Neural progenitor cell (in vitro differentiated cells): Measurements from ENCODE around the gene COA6. TPM values are rescaled to one million over a fixed set of nuclear protein-coding genes. Genes with fewer than 3 reads are reported as not detected.

Experiments used
- DNase-seq: peaks from one replicate; pipeline ENCODE4 v3.0.0-alpha.2; 2016; ENCODE audit warnings: low spot score
- H2AFZ ChIP-seq: fragments of 200-600 bp; sonication (generic); replicated peaks from 2 replicates; pipeline ENCODE4 v1.6.1; 2016; ENCODE audit warnings: antibody characterized with exemption
- H3F3A ChIP-seq: fragments of 200-600 bp; sonication (generic); 2 replicates; pipeline ENCODE4 v1.6.1; 2016; ENCODE audit warnings: antibody characterized with exemption, low read depth
- H3K27ac ChIP-seq: fragments of 200-600 bp; sonication (generic); 2 replicates; pipeline ENCODE4 v1.5.1; 2016; ENCODE audit warnings: mild to moderate bottlenecking
- H3K27me3 ChIP-seq: fragments of 200-600 bp; sonication (generic); 2 replicates; pipeline ENCODE4 v1.6.1; 2016; ENCODE audit warnings: mild to moderate bottlenecking, moderate library complexity
- H3K36me3 ChIP-seq: fragments of 200-600 bp; sonication (generic); 2 replicates; pipeline ENCODE4 v1.5.1; 2016
- H3K4me1 ChIP-seq: fragments of 200-600 bp; sonication (generic); 2 replicates; pipeline ENCODE4 v1.6.1; 2016; ENCODE audit warnings: mixed run types
- H3K4me2 ChIP-seq: fragments of 200-600 bp; sonication (generic); 2 replicates; pipeline ENCODE4 v1.6.1; 2016
- H3K4me3 ChIP-seq: fragments of 200-600 bp; sonication (generic); 2 replicates; pipeline ENCODE4 v1.5.1; 2016
- H3K79me2 ChIP-seq: fragments of 200-600 bp; sonication (generic); 2 replicates; pipeline ENCODE4 v1.6.1; 2016; ENCODE audit warnings: low read depth
- H3K9ac ChIP-seq: fragments of 200-600 bp; sonication (generic); 2 replicates; pipeline ENCODE4 v1.6.1; 2016
- H3K9me3 ChIP-seq: fragments of 200-600 bp; sonication (generic); 2 replicates; pipeline ENCODE4 v1.5.1; 2016; ENCODE audit warnings: low read depth
- H4K20me1 ChIP-seq: fragments of 200-600 bp; sonication (generic); 2 replicates; pipeline ENCODE4 v1.6.1; 2016; ENCODE audit warnings: low read depth
- H3K27ac Mint-ChIP-seq: 3 replicates; pipeline ENCODE4 v1.8.0; 2021; ENCODE audit warnings: mixed read lengths
- H3K27me3 Mint-ChIP-seq: 2 replicates; pipeline ENCODE4 v1.8.0; 2022; ENCODE audit warnings: low read depth, mild to moderate bottlenecking, inconsistent platforms, moderate library complexity, mixed read lengths; ENCODE audit not compliant: insufficient read depth
- H3K36me3 Mint-ChIP-seq: 3 replicates; pipeline ENCODE4 v1.8.0; 2021; ENCODE audit warnings: mixed read lengths
- H3K4me1 Mint-ChIP-seq: 3 replicates; pipeline ENCODE4 v1.8.0; 2021; ENCODE audit warnings: mixed read lengths
- H3K4me3 Mint-ChIP-seq: 3 replicates; pipeline ENCODE4 v1.8.0; 2021; ENCODE audit warnings: mild to moderate bottlenecking, moderate library complexity, mixed read lengths
- H3K9me3 Mint-ChIP-seq: 3 replicates; pipeline ENCODE4 v1.8.0; 2020; ENCODE audit warnings: mixed read lengths
- EZH2 ChIP-seq: fragments of 200-600 bp; sonication (generic); IDR thresholded peaks from 2 replicates; pipeline ENCODE4 v1.6.1; 2017; ENCODE audit warnings: antibody characterized with exemption, mild to moderate bottlenecking, moderate library complexity
- EZH2phosphoT487 ChIP-seq: fragments of 200-600 bp; sonication (generic); IDR thresholded peaks from 2 replicates; pipeline ENCODE4 v1.6.1; 2017; ENCODE audit warnings: antibody characterized with exemption
- total RNA-seq: library from RNA; depleted of rRNA; stranded (reverse); fragments of >200 nt; gene quantifications from 2 replicates; pipeline ENCODE4 v1.2.3, GENCODE V29; 2015; ENCODE audit warnings: low replicate concordance
- TF ChIP-seq, protein P1 (sequence below): fragments of 200-600 bp; sonication (generic); IDR thresholded peaks from 2 replicates; pipeline ENCODE4 v1.5.1; 2017; ENCODE audit warnings: antibody characterized with exemption, mild to moderate bottlenecking

COA6 gene
- total RNA-seq, 1 donor from 2014 or later, result 36.0 TPM

DNA sequence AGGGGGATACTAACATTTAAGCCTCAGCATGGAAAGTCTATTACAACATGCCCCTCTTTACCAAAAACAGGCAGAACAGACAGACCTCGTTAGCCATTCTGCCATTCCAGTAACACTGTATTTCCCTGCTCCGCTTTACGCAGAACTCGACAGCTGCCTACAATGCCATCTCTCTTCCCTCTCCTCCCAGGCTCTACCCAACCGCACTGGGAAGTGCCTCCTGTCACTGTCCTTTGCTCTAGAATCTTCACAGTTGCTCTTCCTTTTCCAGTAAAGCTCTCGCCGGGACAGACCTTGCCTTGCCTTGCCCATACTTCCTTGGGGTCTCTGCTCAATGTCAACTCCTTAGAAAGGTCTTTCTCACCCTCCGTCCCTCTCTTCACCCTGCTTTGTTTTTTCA lies 22.8 kb downstream of the COA6 start:
- peaks cover 4% of the 10 kb centered on the region for H3K36me3 Mint-ChIP-seq

DNA sequence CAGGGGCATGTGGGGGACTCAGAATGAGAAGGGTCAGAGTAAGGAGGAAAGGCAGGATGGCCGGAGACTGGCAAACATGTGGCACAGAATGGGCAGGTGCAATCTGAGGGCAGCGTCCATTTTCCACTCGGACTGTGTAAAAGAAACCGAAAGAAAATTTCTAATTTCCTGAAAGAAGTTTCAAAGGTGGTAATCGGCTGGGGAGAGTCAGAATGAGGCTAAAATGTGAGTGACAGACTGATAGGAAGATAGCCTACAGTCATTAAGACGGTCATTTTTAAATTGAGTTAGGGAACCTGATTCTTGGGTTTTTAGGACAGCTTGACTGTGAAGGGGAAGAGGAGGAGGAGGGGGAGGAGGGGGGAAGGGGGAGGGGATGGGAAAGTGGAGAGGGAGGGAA lies 23.6 kb downstream of the COA6 start:
- H3K4me1 Mint-ChIP-seq, result no peaks in the 10 kb centered on the region
- H3K9me3 ChIP-seq, result no peaks in the 10 kb centered on the region
- no peak overlapping the region for H2AFZ ChIP-seq

More for the DNA sequence above, 22.8 kb downstream of the COA6 start:
- H3K27ac ChIP-seq, result no peak overlapping the region
- no peaks in the 10 kb centered on the region for H3K4me1 ChIP-seq
- Mint-ChIP-seq H3K27me3 (peaks cover 2% of the 10 kb centered on the region), H3K4me1 (no peaks in the 10 kb centered on the region), H3K4me3 (no peak overlapping the region), H3K27ac (no peak overlapping the region), H3K9me3 (no peaks in the 10 kb centered on the region)
- H3K27me3 ChIP-seq, result no peaks in the 10 kb centered on the region
- TF ChIP-seq, protein P1, sequence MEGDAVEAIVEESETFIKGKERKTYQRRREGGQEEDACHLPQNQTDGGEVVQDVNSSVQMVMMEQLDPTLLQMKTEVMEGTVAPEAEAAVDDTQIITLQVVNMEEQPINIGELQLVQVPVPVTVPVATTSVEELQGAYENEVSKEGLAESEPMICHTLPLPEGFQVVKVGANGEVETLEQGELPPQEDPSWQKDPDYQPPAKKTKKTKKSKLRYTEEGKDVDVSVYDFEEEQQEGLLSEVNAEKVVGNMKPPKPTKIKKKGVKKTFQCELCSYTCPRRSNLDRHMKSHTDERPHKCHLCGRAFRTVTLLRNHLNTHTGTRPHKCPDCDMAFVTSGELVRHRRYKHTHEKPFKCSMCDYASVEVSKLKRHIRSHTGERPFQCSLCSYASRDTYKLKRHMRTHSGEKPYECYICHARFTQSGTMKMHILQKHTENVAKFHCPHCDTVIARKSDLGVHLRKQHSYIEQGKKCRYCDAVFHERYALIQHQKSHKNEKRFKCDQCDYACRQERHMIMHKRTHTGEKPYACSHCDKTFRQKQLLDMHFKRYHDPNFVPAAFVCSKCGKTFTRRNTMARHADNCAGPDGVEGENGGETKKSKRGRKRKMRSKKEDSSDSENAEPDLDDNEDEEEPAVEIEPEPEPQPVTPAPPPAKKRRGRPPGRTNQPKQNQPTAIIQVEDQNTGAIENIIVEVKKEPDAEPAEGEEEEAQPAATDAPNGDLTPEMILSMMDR, result no peak
- TF ChIP-seq EZH2phosphoT487 (no peak), EZH2 (no peak)
- H3K36me3 ChIP-seq, result peaks cover 4% of the 10 kb centered on the region
- no peak overlapping the region for H3K9ac ChIP-seq
- no peak overlapping the region for H2AFZ ChIP-seq
- H3K4me3 ChIP-seq, result no peak overlapping the region
- H3K79me2 ChIP-seq, result no peaks in the 10 kb centered on the region
- no peaks in the 10 kb centered on the region for H4K20me1 ChIP-seq
- no peak overlapping the region for H3K4me2 ChIP-seq
- no peaks in the 10 kb centered on the region for H3F3A ChIP-seq
- DNase-seq, result no peak
- H3K9me3 ChIP-seq, result no peaks in the 10 kb centered on the region

DNA sequence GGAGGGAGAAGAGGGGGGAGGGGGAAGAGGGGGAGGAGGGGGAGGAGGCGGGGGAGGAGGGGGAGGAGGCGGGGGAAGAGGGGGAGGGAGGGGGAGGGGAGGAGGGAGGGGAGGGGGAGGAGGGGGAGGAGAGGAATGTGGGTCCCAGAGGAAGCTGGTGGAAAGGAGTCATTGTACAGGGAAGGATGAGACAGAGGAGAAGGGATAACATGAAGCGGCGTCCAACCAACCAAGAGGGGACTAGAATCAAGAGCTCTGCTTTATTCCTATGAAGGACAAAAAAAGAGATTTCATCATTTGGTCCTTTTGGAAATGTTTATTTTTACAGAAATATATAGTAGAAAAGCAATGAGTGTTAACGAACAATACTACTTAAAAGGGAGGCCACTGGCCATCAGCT lies 24.5 kb downstream of the COA6 start:
- TF ChIP-seq, protein P1, result no peak
- TF ChIP-seq EZH2phosphoT487 (no peak), EZH2 (no peak)
- no peaks in the 10 kb centered on the region for H3K4me1 Mint-ChIP-seq

More for the DNA sequence above, 23.6 kb downstream of the COA6 start:
- no peak overlapping the region for H3K27ac ChIP-seq
- H3K36me3 Mint-ChIP-seq, result no peaks in the 10 kb centered on the region
- H3K4me3 ChIP-seq, result no peak overlapping the region
- peaks cover 2% of the 10 kb centered on the region for H3K27me3 Mint-ChIP-seq
- no peak overlapping the region for H3K4me2 ChIP-seq
- no peaks in the 10 kb centered on the region for H3K79me2 ChIP-seq
- peaks cover 4% of the 10 kb centered on the region for H3K36me3 ChIP-seq
- TF ChIP-seq EZH2, result no peak
- TF ChIP-seq, protein P1, result no peak
- TF ChIP-seq EZH2phosphoT487, result no peak
- H4K20me1 ChIP-seq, result no peaks in the 10 kb centered on the region
- H3K4me1 ChIP-seq, result no peaks in the 10 kb centered on the region
- DNase-seq, result no peak
- no peak overlapping the region for H3K4me3 Mint-ChIP-seq
- H3F3A ChIP-seq, result no peaks in the 10 kb centered on the region
- no peak overlapping the region for H3K9ac ChIP-seq
- no peaks in the 10 kb centered on the region for H3K9me3 Mint-ChIP-seq
- no peak overlapping the region for H3K27ac Mint-ChIP-seq
- no peaks in the 10 kb centered on the region for H3K27me3 ChIP-seq

More for the DNA sequence above, 24.5 kb downstream of the COA6 start:
- no peaks in the 10 kb centered on the region for H3K4me1 ChIP-seq
- H3F3A ChIP-seq, result no peaks in the 10 kb centered on the region
- H2AFZ ChIP-seq, result no peak overlapping the region
- no peak overlapping the region for H3K27ac ChIP-seq
- peaks cover 4% of the 10 kb centered on the region for H3K36me3 ChIP-seq
- no peaks in the 10 kb centered on the region for H4K20me1 ChIP-seq
- H3K36me3 Mint-ChIP-seq, result no peaks in the 10 kb centered on the region
- H3K4me3 Mint-ChIP-seq, result no peak overlapping the region
- DNase-seq, result no peak
- H3K27me3 Mint-ChIP-seq, result peaks cover 2% of the 10 kb centered on the region
- H3K79me2 ChIP-seq, result no peaks in the 10 kb centered on the region
- H3K4me2 ChIP-seq, result no peak overlapping the region
- H3K9me3 ChIP-seq, result no peaks in the 10 kb centered on the region
- H3K9ac ChIP-seq, result no peak overlapping the region
- no peak overlapping the region for H3K4me3 ChIP-seq
- H3K27ac Mint-ChIP-seq, result no peak overlapping the region
- no peaks in the 10 kb centered on the region for H3K9me3 Mint-ChIP-seq
- H3K27me3 ChIP-seq, result no peaks in the 10 kb centered on the region
